HS-27A (cell line): ENCODE data around the gene SELE.

Source experiments
- DNase-seq: peaks from one replicate; pipeline ENCODE4 v3.0.0-alpha.2; 2012; ENCODE audit warnings: low read depth, missing footprints

The SELE gene

GRCh38 chr1:169682071-169682470 lies 51.8 kb downstream of the SELE start:
- DNase-seq: no peak

- DNase-seq: no peak
Measured at GRCh38 chr1:169681140-169681539, 52.7 kb downstream of the SELE start.

- no peak for DNase-seq
Measured at GRCh38 chr1:169680377-169681019, 53.4 kb downstream of the SELE start.

GRCh38 chr1:169679692-169680091 lies 54.2 kb downstream of the SELE start:
- no peak for DNase-seq

GRCh38 chr1:169676001-169676400 lies 57.9 kb downstream of the SELE start:
- no peak for DNase-seq
